Stimulated activated CD4-positive, alpha-beta T cell treated with anti-CD3 and anti-CD28 coated beads, Interleukin-4, amount 100 ng/mL, for 24 hours (primary cell): ENCODE results near the gene NXF1.
"Not testable (repeated sequence)": the region's sequence is repeated elsewhere in the genome, so short reads cannot be mapped to it uniquely, and the experiment has no call there.

Experiments used
- DNase-seq: peaks from one replicate; pipeline ENCODE4 v3.0.0-alpha.2; 2020

NXF1 gene

GRCh38 chr11:62805076-62805892 is at the start of gene NXF1:
Gene NXF1, minus strand, starts transcription at chr11:62805440. Its CDS starts 84 bp downstream, at chr11:62805356.
- DNase-seq = peak; percentile 95

DNA sequence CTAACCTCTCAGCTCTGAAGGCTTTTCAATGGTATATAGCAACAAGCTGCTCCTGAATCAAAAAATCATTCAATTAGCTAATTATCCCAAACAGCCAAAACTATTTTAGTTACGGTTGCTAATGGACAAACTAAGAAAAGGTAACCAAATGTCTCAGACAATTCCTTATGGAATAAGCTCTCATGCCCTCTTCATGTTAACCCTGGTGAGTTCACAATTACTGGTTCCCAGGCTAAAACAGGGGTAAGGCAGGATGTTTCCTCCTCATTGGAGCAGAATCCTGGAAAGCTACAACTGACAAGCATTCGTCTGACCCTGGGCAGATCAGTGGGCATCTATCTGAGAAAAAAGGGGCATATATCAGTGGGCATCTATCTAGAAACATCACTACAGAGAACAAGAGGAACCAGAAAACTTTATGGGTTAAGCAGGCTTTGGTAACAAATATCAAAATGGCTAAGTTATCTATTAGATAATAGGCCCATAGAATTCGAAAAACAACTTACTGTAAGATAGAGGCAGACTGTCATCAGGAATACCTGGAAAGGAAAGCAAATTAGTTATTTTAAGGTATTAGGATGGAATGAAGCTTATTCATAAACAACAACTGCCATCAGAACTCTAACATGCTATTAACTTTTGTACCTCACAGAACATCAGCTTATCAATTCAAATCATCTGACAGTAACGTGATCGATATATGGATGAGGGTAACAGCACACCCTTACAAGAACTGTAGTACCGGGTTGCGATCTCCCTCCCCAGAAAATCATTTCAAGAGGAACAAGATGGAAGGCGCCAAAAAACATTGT is 49.0 kb upstream of the NXF1 start:
- peak; percentile 30 for DNase-seq

DNA sequence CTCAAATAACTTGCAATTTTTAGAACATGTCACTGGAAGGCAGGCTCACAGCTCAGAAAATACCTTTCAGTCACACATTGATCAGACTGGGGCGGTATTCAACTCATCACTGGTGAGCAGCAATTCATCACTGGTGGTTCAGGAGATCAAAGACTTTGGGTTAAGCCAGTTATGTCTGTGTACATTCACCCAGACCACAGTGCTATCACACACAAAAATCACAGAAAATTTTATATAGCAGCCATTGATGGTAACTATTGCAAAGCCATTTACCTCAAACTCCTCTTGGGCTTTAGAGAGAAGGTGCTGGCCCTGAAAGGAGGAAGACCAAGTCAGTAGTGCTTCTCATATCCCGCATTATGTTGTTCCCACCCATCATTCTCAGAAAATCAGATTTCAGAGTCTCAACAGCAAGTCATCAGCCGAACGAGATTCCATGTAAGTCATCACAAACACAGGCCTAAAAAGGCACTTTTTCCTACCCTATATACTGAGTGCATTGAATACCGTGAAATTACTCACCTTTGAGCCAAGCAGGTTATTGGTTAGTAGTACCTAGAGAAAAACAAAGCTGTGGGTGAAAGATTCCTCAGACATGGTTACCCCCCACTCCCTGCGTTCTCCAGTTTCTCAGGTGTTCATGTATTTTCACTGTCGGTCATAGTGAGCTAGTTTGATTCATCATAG is 48.2 kb upstream of the NXF1 start:
- DNase-seq = peak; percentile 43

- no peak for DNase-seq
These were observed 47.4 kb upstream of the NXF1 start for GRCh38 chr11:62852523-62853188.

DNA sequence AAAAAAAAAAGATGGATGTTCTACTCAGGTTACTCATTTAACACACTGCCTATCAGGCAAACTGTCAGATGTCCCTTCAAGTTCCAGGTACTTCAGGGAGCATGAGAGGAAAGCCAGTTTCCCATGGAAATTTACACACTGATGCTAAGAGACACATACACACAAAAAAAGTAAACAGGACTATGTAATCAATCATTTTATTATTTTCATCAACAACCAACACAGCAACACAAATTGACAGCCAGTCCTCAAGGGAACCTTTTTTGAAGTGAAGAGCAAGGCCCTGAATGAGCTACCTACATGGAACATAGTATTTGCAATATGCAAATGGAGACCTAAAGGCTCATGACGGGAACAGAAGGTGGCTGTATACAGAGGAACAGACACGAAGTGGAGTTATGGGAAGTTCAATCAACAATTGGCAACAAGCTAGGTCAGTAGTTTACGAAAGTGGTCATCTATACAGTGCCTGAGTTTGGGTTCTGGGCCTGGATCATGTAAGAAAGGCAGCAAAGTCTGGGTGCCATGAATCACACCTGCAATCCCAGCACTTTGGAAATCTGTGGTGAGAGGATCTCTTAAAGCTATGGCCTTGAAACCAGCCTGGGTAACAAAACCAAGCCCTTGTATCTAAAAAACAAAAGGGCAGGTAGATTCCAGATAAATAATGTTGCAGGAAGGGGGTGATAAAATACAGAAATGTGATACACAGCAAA is 46.7 kb upstream of the NXF1 start:
- DNase-seq = no peak

GRCh38 chr11:62850911-62851806 is 45.9 kb upstream of the NXF1 start:
- peak; percentile 38 for DNase-seq

DNA sequence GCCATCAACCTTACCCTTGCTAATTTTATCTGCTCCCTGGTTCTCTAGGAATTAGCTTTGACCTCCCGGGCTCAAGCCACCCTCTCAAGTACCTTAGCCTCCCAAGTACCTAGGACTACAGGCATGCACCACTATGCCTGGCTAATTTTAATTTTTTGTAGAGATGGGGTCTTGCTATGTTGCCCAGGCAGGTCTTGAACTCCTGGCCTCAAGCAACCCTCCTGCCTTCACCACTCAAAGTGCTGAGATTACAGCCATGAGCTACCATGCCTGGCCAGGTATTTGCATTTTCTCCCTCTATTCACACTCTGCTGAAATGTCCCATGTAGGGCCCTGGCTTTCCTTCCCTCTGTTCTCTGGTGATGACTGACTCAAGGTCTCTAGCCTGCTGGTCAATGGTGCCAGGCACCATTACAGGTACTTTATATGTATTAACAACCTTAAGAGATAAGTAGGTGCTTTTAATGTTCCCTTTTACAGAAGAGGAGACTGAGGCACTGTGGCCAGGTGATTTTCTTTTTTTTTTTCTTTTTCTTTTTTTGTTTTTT is 42.6 kb upstream of the NXF1 start:
- no peak for DNase-seq

DNA sequence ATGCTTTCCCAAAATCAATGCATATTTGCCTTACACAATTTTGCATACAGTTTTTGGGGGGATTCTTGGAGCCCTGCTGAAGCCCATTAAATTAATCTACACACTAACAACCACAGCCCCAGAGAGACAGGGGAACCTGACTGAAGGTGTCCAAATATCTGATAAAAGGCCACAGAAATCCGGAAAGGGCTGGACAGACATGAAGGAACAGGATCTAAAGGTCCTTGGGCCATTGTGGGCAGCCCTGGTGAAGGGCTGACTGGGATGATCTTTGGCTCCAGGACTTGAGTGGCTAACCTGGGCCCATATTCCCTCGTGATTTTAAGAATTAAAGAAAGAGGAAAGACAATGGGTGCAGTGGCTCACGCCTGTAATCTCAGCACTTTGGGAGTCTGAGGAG is 40.9 kb upstream of the NXF1 start:
- no peak for DNase-seq

DNA sequence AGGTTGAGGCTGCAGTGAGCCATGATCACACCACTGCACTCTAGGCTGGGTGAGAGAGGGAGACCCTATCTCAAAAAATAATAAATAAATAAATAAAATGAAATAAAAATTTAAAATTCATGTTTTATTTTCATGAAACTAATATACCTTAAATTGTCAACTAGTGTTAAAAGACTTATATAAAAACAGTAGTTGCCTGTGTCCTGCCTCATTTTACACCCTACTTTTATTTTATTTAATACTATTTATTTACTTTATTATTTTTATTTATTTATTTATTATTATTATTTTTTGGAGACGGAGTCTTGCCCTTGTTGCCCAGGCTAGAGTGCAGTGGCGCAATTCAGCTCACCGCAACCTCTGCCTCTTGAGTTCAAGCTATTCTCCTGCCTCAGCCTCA is 38.9 kb upstream of the NXF1 start:
- DNase-seq = no peak

GRCh38 chr11:62843466-62843865 is 38.2 kb upstream of the NXF1 start:
- no peak for DNase-seq

- DNase-seq = not testable (repeated sequence)
These were observed 37.7 kb upstream of the NXF1 start for GRCh38 chr11:62842891-62843290.

GRCh38 chr11:62842171-62842741 is 37.0 kb upstream of the NXF1 start:
- peak; percentile 37 for DNase-seq

DNA sequence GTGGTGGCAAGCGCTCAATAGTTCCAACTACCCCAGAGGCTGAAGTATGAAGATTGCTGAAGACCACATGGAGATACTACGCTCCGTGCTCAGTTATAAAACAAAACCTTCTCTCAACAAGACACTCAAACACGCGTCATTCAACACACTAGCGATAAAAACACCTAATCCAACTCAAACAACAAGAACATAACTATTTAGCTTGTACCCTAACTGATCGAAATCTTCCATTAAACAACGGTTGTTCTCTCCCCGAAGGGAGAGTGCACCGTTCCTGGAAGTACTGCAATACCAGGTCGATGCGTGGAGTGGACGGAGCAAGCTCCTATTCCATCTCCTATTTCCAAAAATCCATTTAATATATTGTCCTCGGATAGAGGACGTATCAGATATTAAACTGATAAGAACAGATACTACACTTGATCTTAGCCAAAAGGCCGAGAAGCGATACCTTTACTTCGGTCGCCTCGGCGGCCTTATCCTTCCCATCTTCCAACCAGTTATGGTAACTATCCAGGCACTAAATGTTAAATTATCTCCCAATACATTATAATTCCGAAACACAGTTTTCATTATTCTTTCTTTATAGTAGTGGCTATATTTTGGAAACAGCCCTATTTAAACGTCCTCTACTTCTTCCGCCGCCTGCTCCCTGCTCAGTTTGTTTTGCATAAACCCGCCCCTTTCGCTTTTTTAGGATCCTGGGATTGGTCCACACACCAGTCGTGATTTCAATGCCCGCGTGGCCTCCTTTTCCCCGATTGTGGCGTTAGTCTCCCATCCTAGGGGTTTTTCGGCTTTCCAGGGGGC is 36.3 kb upstream of the NXF1 start:
- peak; percentile 88 for DNase-seq

GRCh38 chr11:62840721-62841360 is 35.6 kb upstream of the NXF1 start:
- peak; percentile 92 for DNase-seq

- peak; percentile 92 for DNase-seq
These were observed 34.1 kb upstream of the NXF1 start, which contains the start of gene WDR74 for GRCh38 chr11:62839050-62839945. Gene WDR74, minus strand, starts transcription at chr11:62839590. Its CDS starts 20 bp downstream, at chr11:62839570.

- DNase-seq = no peak
These were observed 30.1 kb upstream of the NXF1 start for GRCh38 chr11:62835336-62835735.

- no peak for DNase-seq
These were observed 27.3 kb upstream of the NXF1 start, which contains the start of gene TEX54 for GRCh38 chr11:62832336-62833234. Gene TEX54, minus strand, starts transcription at chr11:62832841.
